PFSK-1 (cell line): Measurements from ENCODE around the gene OAS3.

Experiments
- FOXP2 ChIP-seq: optimal IDR thresholded peaks from 2 replicates; pipeline ENCODE3; 2011; ENCODE audit warnings: borderline replicate concordance, control low read depth, inconsistent platforms; ENCODE audit not compliant: insufficient read depth; ENCODE audit errors: extremely low read length, extremely low read depth
- POLR2AphosphoS5 ChIP-seq: IDR thresholded peaks from 2 replicates; pipeline ENCODE4 v1.6.1; 2012; ENCODE audit warnings: low read depth, mild to moderate bottlenecking, control low read depth, low read length, moderate library complexity
- REST ChIP-seq, 2 experiments: IDR thresholded peaks; 2 replicates each; pipeline versions ENCODE4 v1.6.1 to v1.8.0; 2011 to 2012; ENCODE audit warnings: low read depth in 2 of 2, low read length in 2 of 2, control low read depth in 1 of 2, inconsistent platforms in 1 of 2, mild to moderate bottlenecking in 1 of 2, moderate library complexity in 1 of 2; ENCODE audit not compliant: insufficient read depth in 1 of 2

- TF ChIP-seq POLR2AphosphoS5: no peak
- no peak for TF ChIP-seq REST (IDR thresholded peaks at IDR 0.05; ENCODE audit: insufficient read depth in 1 of 2, low read depth in 2 of 2, low read length in 2 of 2)
- no peak for TF ChIP-seq FOXP2
Measured at GRCh38 chr12:112964067-112964670, 25.9 kb downstream of the OAS3 start.
